Bronchial epithelial cell (primary cell): Measurements from ENCODE around the gene GKAP1. TPM values are rescaled to one million over a fixed set of nuclear protein-coding genes. Genes with fewer than 3 reads are reported as not detected.

Source experiments
- DNase-seq: peaks from one replicate; pipeline ENCODE4 v3.0.0-alpha.2; 2010; ENCODE audit warnings: low read depth
- FAIRE-seq: peaks from 2 replicates; lab custom pipeline; 2011; peaks lifted over from hg19 to GRCh38; lab: Jason Lieb, UNC
- H3K27me3 ChIP-seq: 2 replicates; pipeline ENCODE4 v1.5.1; 2011; ENCODE audit warnings: low read length; ENCODE audit not compliant: control insufficient read depth, insufficient read depth
- H3K36me3 ChIP-seq: 2 replicates; pipeline ENCODE4 v1.5.1; 2011; ENCODE audit warnings: low read length; ENCODE audit not compliant: control insufficient read depth, insufficient read depth
- H3K4me3 ChIP-seq: 2 replicates; pipeline ENCODE4 v1.5.1; 2011; ENCODE audit warnings: mild to moderate bottlenecking, low read depth, low read length, control low read depth
- total RNA-seq: library from RNA; depleted of rRNA; stranded (reverse); fragments of >200 nt; gene quantifications from 2 replicates; pipeline ENCODE4 v1.2.1, GENCODE V29; 2014
- TF ChIP-seq, protein P1 (sequence below): IDR thresholded peaks from 2 replicates; pipeline ENCODE4 v1.5.1; 2011; ENCODE audit warnings: mild to moderate bottlenecking, moderate library complexity, low read length, control low read depth, inconsistent platforms; ENCODE audit not compliant: insufficient read depth, severe bottlenecking

The GKAP1 gene
- total RNA-seq, 1 donor from 2014 or later, result 0.53 TPM

DNA sequence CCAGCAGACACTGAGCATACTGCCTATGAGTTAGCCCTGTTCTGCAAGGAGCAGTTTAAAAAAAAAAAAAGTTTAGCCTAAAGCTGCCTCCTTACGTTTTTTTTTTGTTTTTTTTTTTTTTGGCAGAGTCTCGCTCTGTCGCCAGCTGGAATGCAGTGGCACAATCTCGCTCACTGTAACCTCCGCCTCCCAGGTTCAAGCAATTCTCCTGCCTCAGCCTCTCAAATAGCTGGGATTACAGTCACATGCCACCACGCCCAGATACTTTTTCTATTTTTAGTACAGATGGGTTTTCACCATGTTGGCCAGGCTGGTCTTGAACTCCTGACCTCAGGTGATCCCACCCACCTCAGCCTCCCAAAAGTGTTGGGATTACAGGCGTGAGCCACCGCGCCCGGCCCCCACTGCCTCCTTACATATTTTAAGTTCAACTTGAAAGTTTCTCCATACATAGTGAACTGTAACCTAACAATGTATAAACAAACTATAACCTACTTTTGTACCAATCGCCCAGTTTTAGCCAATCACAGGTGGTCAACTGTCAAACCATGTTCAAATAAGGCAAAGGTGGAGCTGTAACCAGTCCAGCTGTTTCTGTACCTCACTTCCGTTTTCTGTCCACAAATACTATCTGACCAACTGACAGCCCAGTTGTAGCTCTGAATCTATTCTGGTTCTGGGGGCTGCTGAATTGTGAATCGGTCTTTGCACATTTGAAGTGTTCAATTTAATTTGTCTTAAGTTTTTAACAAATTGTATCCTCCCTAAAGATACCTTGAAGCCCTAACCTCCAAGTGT is 17.1 kb downstream of the GKAP1 start:
- H3K27me3 ChIP-seq, result no peaks in the 10 kb centered on the region
- no peak overlapping the region for H3K4me3 ChIP-seq
- TF ChIP-seq, protein P1, sequence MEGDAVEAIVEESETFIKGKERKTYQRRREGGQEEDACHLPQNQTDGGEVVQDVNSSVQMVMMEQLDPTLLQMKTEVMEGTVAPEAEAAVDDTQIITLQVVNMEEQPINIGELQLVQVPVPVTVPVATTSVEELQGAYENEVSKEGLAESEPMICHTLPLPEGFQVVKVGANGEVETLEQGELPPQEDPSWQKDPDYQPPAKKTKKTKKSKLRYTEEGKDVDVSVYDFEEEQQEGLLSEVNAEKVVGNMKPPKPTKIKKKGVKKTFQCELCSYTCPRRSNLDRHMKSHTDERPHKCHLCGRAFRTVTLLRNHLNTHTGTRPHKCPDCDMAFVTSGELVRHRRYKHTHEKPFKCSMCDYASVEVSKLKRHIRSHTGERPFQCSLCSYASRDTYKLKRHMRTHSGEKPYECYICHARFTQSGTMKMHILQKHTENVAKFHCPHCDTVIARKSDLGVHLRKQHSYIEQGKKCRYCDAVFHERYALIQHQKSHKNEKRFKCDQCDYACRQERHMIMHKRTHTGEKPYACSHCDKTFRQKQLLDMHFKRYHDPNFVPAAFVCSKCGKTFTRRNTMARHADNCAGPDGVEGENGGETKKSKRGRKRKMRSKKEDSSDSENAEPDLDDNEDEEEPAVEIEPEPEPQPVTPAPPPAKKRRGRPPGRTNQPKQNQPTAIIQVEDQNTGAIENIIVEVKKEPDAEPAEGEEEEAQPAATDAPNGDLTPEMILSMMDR, result no peak
- FAIRE-seq (no peak), DNase-seq (no peak)
- H3K36me3 ChIP-seq, result no peaks in the 10 kb centered on the region

DNA sequence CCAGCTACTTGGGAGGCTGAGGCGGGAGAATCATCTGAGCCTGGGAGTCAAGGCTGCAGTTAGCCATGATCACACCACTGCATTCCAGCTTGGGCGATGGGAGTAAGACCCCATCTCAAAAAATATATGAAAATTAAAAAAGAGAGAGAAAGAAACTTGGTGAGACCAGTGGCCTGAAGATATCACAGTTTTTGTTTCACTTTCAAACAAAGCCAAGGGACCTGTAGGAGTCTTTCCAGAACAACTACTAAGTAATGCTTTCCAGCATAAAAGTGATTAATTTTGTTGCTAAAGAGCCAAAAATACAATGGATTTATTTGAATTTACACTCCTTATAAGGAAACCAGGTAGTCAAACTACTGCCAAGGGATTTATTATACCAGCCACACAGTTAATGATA is 23.5 kb downstream of the GKAP1 start:
- H3K27me3 ChIP-seq, result no peaks in the 10 kb centered on the region
- DNase-seq, result no peak
- TF ChIP-seq, protein P1, result no peak
- no peak overlapping the region for H3K4me3 ChIP-seq
- no peak for FAIRE-seq
- H3K36me3 ChIP-seq, result no peaks in the 10 kb centered on the region

DNA sequence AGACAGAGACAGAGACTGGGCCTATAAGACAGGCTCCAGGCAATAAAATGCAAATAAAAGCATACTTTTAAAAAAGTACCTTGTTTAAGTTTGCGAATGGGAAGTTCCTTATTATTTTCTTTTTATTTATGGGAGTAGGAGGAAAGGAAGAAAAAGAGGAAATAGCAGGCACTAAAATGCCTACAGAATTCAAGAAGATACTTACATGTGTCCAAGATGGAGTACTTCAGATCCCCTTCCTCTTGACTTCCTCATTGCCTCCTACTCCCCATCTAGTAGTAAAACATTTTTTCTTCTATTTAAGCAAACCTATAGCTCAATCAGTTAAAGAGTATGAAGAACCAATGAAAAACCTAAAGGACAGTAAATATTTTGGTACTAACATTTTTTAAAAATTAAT is 24.8 kb downstream of the GKAP1 start:
- FAIRE-seq (no peak), DNase-seq (no peak)
- Histone ChIP-seq H3K4me3 (no peak overlapping the region), H3K27me3 (no peaks in the 10 kb centered on the region), H3K36me3 (no peaks in the 10 kb centered on the region)
- TF ChIP-seq, protein P1, result no peak

DNA sequence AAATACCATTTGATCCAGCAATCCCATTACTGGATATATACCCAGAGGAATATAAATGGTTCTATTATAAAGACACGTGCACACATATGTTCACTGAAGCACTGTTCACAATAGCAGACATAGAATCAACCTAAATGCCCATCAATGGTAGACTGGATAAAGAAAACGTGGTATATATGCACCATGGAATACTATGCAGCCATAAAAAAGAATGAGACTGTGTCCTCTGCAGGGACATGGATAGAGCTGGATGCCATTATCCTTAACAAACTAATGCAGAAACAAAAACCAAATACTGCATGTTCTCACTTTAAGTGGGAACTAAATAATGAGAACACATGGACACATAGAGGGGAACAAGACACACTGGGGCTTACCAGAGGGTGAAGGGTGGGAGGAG is 39.4 kb downstream of the GKAP1 start:
- Histone ChIP-seq H3K36me3 (no peaks in the 10 kb centered on the region), H3K4me3 (no peak overlapping the region), H3K27me3 (no peaks in the 10 kb centered on the region)
- TF ChIP-seq, protein P1, result no peak
- no peak for FAIRE-seq
- no peak for DNase-seq

DNA sequence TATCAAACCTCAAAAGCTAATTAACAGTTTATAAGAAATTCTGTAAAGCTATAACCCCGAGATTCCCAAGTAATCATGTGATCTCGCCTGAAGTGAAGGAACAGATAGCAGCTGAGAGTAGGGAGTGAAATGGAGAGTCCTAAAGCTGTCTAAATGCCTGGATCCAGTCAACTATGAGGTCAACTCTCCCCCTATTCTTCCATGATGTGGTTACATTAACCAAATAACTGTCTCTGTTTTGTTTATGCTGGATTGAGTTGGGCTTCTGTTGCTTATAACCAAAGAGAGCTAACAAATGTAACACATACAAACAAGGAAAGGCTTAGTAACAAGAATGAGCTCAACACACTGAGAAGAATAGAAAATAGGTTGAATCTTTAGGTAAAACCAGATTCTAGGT is 41.6 kb downstream of the GKAP1 start:
- no peak for DNase-seq
- no peak for FAIRE-seq
- Histone ChIP-seq H3K27me3 (no peaks in the 10 kb centered on the region), H3K36me3 (no peaks in the 10 kb centered on the region), H3K4me3 (no peak overlapping the region)
- TF ChIP-seq, protein P1, result no peak

DNA sequence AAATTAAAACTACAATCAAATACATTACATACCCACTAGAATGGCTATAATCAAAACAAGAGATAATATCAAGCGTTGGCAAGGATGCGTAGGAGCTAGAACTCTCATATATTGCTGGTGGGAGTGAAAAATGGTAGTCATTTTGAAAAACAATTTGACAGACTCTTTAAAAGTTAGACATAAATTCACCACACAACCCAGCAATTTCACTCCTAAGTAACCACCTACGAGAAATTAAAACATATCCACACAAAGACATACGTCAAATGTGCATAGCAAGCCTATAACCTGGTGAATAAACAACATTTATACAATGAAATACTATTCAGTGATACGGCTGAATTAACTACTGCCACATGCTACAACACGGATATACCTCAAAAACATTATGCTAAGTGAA is 44.7 kb downstream of the GKAP1 start:
- DNase-seq, result no peak
- no peaks in the 10 kb centered on the region for H3K27me3 ChIP-seq
- no peak for FAIRE-seq
- no peaks in the 10 kb centered on the region for H3K36me3 ChIP-seq
- no peak overlapping the region for H3K4me3 ChIP-seq
- TF ChIP-seq, protein P1, result no peak
